SK-N-MC (cell line): ENCODE measurements around the gene COQ2.

Experiments
- DNase-seq: peaks from one replicate; pipeline ENCODE4 v3.0.0-alpha.2; 2011; ENCODE audit warnings: low read depth, low spot score
- H3K27ac ChIP-seq: fragments of 200-600 bp; sonication (generic); 2 replicates; pipeline ENCODE4 v1.5.1; 2016; ENCODE audit warnings: mixed run types
- H3K36me3 ChIP-seq: fragments of 200-600 bp; sonication (generic); 2 replicates; pipeline ENCODE4 v1.6.1; 2017; ENCODE audit warnings: antibody characterized with exemption, low read length, mixed read lengths; ENCODE audit not compliant: insufficient read depth
- H3K4me3 ChIP-seq: fragments of 200-600 bp; sonication (generic); 2 replicates; pipeline ENCODE4 v1.5.1; 2016
- H3K9ac ChIP-seq: fragments of 200-600 bp; sonication (generic); 2 replicates; pipeline ENCODE4 v1.8.0; 2017; ENCODE audit warnings: mixed run types, mixed read lengths; ENCODE audit not compliant: insufficient read length
- H3K9me3 ChIP-seq: fragments of 200-600 bp; sonication (generic); 2 replicates; pipeline ENCODE4 v1.6.1; 2017; ENCODE audit warnings: low read depth, mild to moderate bottlenecking, antibody characterized with exemption, low read length, moderate library complexity, mixed read lengths
- EZH2 ChIP-seq: fragments of 200-600 bp; sonication (generic); IDR thresholded peaks from one replicate; pipeline ENCODE4 v1.6.1; 2017; ENCODE audit warnings: antibody characterized with exemption
- FOXP2 ChIP-seq: optimal IDR thresholded peaks from 2 replicates; pipeline ENCODE3; 2011; ENCODE audit warnings: mild to moderate bottlenecking, moderate library complexity; ENCODE audit not compliant: insufficient read depth; ENCODE audit errors: extremely low read length, control extremely low read depth
- POLR2AphosphoS5 ChIP-seq: IDR thresholded peaks from 2 replicates; pipeline ENCODE4 v1.6.1; 2012; ENCODE audit warnings: mild to moderate bottlenecking, low read depth, low read length, borderline replicate concordance

COQ2 gene

DNA sequence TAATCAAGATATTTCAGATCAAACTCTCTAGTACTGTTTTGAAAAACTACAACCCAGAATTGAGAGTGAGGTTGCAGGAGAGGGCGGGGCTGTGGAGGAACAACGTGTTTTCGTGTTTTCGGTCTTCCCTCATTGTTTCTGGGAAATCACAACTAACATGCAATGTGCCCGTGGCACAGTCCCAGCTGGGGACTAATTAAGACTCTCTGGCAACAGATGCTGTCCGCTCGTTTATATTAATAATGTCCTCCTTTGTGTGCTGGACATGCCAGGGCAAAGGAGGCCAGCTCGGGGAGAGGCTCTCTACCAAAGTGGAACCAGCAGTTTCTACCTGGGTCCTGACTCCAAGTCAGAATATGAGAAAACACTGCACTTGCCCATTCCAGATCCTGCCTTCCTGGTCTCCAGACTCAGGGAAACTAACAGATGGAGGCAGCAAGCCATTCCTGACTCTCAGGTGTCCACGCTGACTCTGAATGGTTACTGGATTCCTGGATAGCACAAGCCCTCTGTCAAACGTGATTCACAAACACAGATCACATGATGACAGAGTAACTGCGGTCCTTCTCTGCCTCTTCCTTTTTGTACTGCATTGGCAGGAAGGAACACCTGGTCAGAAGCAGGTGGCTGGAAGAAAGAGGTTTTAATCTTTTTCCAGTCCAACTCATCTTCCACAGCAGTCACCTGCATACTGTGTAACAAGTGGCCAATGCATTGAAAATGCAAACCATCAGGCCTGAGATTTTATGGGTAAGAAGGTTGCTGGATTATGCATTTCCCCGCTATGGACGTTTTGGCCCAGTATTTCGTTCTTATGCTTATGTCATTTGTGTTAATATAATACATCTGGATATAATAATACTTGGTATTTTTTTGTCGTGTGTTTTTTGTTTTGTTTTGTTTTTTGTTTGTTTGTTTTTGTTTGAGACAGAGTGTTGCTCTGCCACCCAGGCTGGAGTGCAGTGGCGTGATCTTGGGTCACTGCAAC lies 65.0 kb downstream of the COQ2 start:
- no peak overlapping the region for H3K27ac ChIP-seq
- H3K9me3 ChIP-seq = no peaks in the 10 kb centered on the region
- no peaks in the 10 kb centered on the region for H3K36me3 ChIP-seq
- no peak for DNase-seq
- no peak overlapping the region for H3K9ac ChIP-seq
- no peak overlapping the region for H3K4me3 ChIP-seq
- no peak for TF ChIP-seq EZH2
- TF ChIP-seq FOXP2 = no peak
- TF ChIP-seq POLR2AphosphoS5 = no peak

- Histone ChIP-seq H3K4me3 (no peak overlapping the region), H3K27ac (peak overlapping the region; percentile 19; the same call in 1 of the 2 replicates), H3K36me3 (no peaks in the 10 kb centered on the region), H3K9me3 (no peaks in the 10 kb centered on the region), H3K9ac (no peak overlapping the region)
- TF ChIP-seq FOXP2 (no peak), POLR2AphosphoS5 (no peak), EZH2 (no peak)
- peak; percentile 14 for DNase-seq
Observed at GRCh38 chr4:83217721-83218522, 66.7 kb downstream of the COQ2 start.

GRCh38 chr4:83216959-83217683 lies 67.5 kb downstream of the COQ2 start:
- peak overlapping the region; percentile 19; the same call in 1 of the 2 replicates for H3K27ac ChIP-seq
- H3K36me3 ChIP-seq = no peaks in the 10 kb centered on the region
- no peaks in the 10 kb centered on the region for H3K9me3 ChIP-seq
- no peak for DNase-seq
- H3K9ac ChIP-seq = no peak overlapping the region
- TF ChIP-seq POLR2AphosphoS5 (no peak), FOXP2 (no peak), EZH2 (no peak)
- H3K4me3 ChIP-seq = no peak overlapping the region

GRCh38 chr4:83214079-83214478 lies 70.5 kb downstream of the COQ2 start:
- TF ChIP-seq POLR2AphosphoS5 = no peak
- no peak for TF ChIP-seq EZH2
- TF ChIP-seq FOXP2 = no peak
- no peak overlapping the region for H3K9ac ChIP-seq
- no peaks in the 10 kb centered on the region for H3K9me3 ChIP-seq
- no peaks in the 10 kb centered on the region for H3K36me3 ChIP-seq
- H3K27ac ChIP-seq = no peak overlapping the region
- H3K4me3 ChIP-seq = no peak overlapping the region
- DNase-seq = no peak
